Heart right ventricle (tissue), 16 donors: Measurements from ENCODE around the gene IQCF5. TPM values are rescaled to one million over a fixed set of nuclear protein-coding genes. Genes with fewer than 3 reads are reported as not detected.
"Not testable (repeated sequence)": the region's sequence is repeated elsewhere in the genome, so short reads cannot be mapped to it uniquely, and the experiment has no call there.

Source experiments
- ATAC-seq, 8 donors: fragments of 200-7000 bp; cut with Tn5 transposase; one replicate each; pipeline ENCODE4 v1.9.1; 2020; ENCODE audit warnings: mild to moderate bottlenecking in 8 of 8, moderate library complexity in 8 of 8, moderate number of reproducible peaks in 1 of 8
- DNase-seq, 2 donors: peaks; one replicate each; pipeline ENCODE4 v3.0.0-alpha.2; 2020
- H3K27ac ChIP-seq, 10 donors: fragments of 200-600 bp; sonication (generic) in 2 of 10; one replicate each; pipeline versions ENCODE4 v1.5.0 to v1.8.0; 2020 to 2022; ENCODE audit warnings: mild to moderate bottlenecking in 3 of 10
- H3K27me3 ChIP-seq, 7 donors: fragments of 200-600 bp; one replicate each; pipeline ENCODE4 v1.8.0; 2021 to 2022; ENCODE audit warnings: mild to moderate bottlenecking in 2 of 7
- H3K36me3 ChIP-seq, 9 donors: fragments of 200-600 bp; sonication (generic) in 1 of 9; one replicate each; pipeline versions ENCODE4 v1.5.0 to v1.8.0; 2020 to 2022; ENCODE audit warnings: mild to moderate bottlenecking in 2 of 9
- H3K4me1 ChIP-seq, 9 donors: fragments of 200-600 bp; sonication (generic) in 1 of 9; one replicate each; pipeline versions ENCODE4 v1.5.0 to v1.8.0; 2020 to 2022; ENCODE audit warnings: mild to moderate bottlenecking in 4 of 9
- H3K4me3 ChIP-seq, 10 donors: fragments of 200-600 bp; sonication (generic) in 2 of 10; one replicate each; pipeline versions ENCODE4 v1.5.0 to v1.8.0; 2020 to 2022; ENCODE audit warnings: mild to moderate bottlenecking in 7 of 10, moderate library complexity in 2 of 10
- H3K9me3 ChIP-seq, 11 donors: fragments of 200-600 bp in 10 of 11; sonication (generic) in 2 of 11; one replicate each; pipeline versions ENCODE4 v1.5.0 to v1.8.0; 2013 to 2022; ENCODE audit warnings: mild to moderate bottlenecking in 2 of 11, control low read depth in 1 of 11, moderate library complexity in 1 of 11
- WGBS, 2 donors: extraction: QIAGEN DNeasy Blood & Tissue Kit; methylation state at CpG; one replicate each; pipeline ENCODE4 v1.1.7; 2013; ENCODE audit warnings: inconsistent platforms in 1 of 2; 5-methylcytosine and 5-hydroxymethylcytosine counted together
- intact Hi-C, 10 donors: fragments of 100-400 bp; cut with DNase I; formaldehyde crosslinking; loops; one replicate each; pipeline versions ENCODE4 v1.11.1 to v1.14.2; 2022
- polyA plus RNA-seq, 2 donors: library from polyadenylated mRNA; stranded (reverse); fragments of 200-250 nt; gene quantifications; one replicate each; pipeline ENCODE4 v1.2.3, GENCODE V29; 2013
- total RNA-seq, 10 donors: library from RNA; stranded (reverse); fragmentation: NEBNext Ultra II Directional in 3 of 10; extraction: Animal tissue kit (Norgen Biotek cat#: 25700) in 3 of 10; gene quantifications; one replicate each; pipeline versions ENCODE4 v1.2.1 to v1.2.4, GENCODE V29; 2021 to 2023
- TF ChIP-seq, protein P1 (sequence below), 9 donors: fragments of 200-600 bp; sonication (generic) in 2 of 9; IDR thresholded peaks; one replicate each; pipeline versions ENCODE4 v1.5.0 to v1.8.0; 2021 to 2022; ENCODE audit warnings: antibody characterized with exemption in 9 of 9, mild to moderate bottlenecking in 5 of 9, moderate library complexity in 1 of 9
- donor health status: Arrhythmogenic right ventricular cardiomyopathy.
- donor health status: ischemic (EF 13 %, LVEDD 7.1; RV severe dilation, severe dysfunction).
- donor health status: healthy with polysubstance abuse.
- donor health status: DM: no; HTN: yes; CAD: no.
- donor health status: DM: no; HTN: no; CAD: no.
- donor health status: ischemic (EF 25% LVEDD 6.9; RV normal size, moderate dysfunction).
- donor health status: ischemic (EF 25% LVEDD 5.7; RV mildly dilated, moderate dysfunction).
- donor health status: healthy.
- donor health status: DM: yes; HTN: yes; CAD: no.
- donor health status: Ischemic cardiomyopathy.
- donor health status: ischemic (EF 35%, LVEDD 5.7; RV mildly dilated, moderate dysfunction).
- donor health status: nonischemic (EF 11% LVEDD 7.7; RV severe dilation, severe dysfunction).
- donor health status: DM: yes; HTN: yes; CAD: no.
- donor health status: PGD.
- donor health status: ischemic (EF 29% LVEDD 5.4; RV normal size, mild dysfunction).
- donor health status: nonischemic (EF 23%, LVEDD 6.1; RV moderate dilation, normal function).

The IQCF5 gene
- total and polyA plus RNA-seq, 12 donors = not detected

GRCh38 chr3:51904034-51904823 is 28.8 kb upstream of the IQCF5 start:
- TF ChIP-seq, protein P1, sequence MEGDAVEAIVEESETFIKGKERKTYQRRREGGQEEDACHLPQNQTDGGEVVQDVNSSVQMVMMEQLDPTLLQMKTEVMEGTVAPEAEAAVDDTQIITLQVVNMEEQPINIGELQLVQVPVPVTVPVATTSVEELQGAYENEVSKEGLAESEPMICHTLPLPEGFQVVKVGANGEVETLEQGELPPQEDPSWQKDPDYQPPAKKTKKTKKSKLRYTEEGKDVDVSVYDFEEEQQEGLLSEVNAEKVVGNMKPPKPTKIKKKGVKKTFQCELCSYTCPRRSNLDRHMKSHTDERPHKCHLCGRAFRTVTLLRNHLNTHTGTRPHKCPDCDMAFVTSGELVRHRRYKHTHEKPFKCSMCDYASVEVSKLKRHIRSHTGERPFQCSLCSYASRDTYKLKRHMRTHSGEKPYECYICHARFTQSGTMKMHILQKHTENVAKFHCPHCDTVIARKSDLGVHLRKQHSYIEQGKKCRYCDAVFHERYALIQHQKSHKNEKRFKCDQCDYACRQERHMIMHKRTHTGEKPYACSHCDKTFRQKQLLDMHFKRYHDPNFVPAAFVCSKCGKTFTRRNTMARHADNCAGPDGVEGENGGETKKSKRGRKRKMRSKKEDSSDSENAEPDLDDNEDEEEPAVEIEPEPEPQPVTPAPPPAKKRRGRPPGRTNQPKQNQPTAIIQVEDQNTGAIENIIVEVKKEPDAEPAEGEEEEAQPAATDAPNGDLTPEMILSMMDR (IDR thresholded peaks at IDR 0.05) = no peak
- H3K4me1 ChIP-seq = no peaks in the 10 kb centered on the region
- peaks cover 0 to 7% (median 0%) of the 10 kb centered on the region in 11 donors for H3K9me3 ChIP-seq
- no peak for DNase-seq
- WGBS, 2 donors = 84% methylated on average over 2 of the region's 2 CpGs
- intact Hi-C loops = no loop called here
- no peaks in the 10 kb centered on the region for H3K36me3 ChIP-seq
- H3K27ac ChIP-seq = no peak overlapping the region
- peaks cover 0 to 5% (median 0%) of the 10 kb centered on the region in 7 donors for H3K27me3 ChIP-seq
- ATAC-seq = no peak
- H3K4me3 ChIP-seq = no peak overlapping the region

- H3K4me3 ChIP-seq, H3K27me3 ChIP-seq, ATAC-seq, H3K27ac ChIP-seq, intact Hi-C loops, H3K4me1 ChIP-seq, DNase-seq, H3K9me3 ChIP-seq, H3K36me3 ChIP-seq: not testable (repeated sequence)
- 74 to 81% methylated on average over 6 of the region's 7 CpGs for WGBS, 2 donors
Measured at GRCh38 chr3:51902361-51902760, 27.0 kb upstream of the IQCF5 start.

- H3K9me3 ChIP-seq, H3K27ac ChIP-seq, H3K4me3 ChIP-seq, intact Hi-C loops, H3K4me1 ChIP-seq, DNase-seq, ATAC-seq, H3K36me3 ChIP-seq: not testable (repeated sequence)
- peaks cover 0 to 12% (median 3%) of the 10 kb centered on the region in 7 donors for H3K27me3 ChIP-seq
- WGBS, 2 donors = 73 to 77% methylated on average over 7 of the region's 7 CpGs
Measured at GRCh38 chr3:51900043-51900442, 24.6 kb upstream of the IQCF5 start.

GRCh38 chr3:51897391-51897790 is 22.0 kb upstream of the IQCF5 start:
- Histone ChIP-seq H3K36me3 (no peaks in the 10 kb centered on the region), H3K27me3 (peaks cover 0 to 15% (median 3%) of the 10 kb centered on the region in 7 donors), H3K27ac (no peak overlapping the region), H3K4me3 (no peak overlapping the region), H3K4me1 (no peaks in the 10 kb centered on the region), H3K9me3 (no peaks in the 10 kb centered on the region)
- DNase-seq (no peak), ATAC-seq (no peak)
- intact Hi-C loops = no loop called here
- WGBS, 2 donors = 85 to 89% methylated on average over 15 of the region's 15 CpGs
- TF ChIP-seq, protein P1 (IDR thresholded peaks at IDR 0.05) = no peak

DNA sequence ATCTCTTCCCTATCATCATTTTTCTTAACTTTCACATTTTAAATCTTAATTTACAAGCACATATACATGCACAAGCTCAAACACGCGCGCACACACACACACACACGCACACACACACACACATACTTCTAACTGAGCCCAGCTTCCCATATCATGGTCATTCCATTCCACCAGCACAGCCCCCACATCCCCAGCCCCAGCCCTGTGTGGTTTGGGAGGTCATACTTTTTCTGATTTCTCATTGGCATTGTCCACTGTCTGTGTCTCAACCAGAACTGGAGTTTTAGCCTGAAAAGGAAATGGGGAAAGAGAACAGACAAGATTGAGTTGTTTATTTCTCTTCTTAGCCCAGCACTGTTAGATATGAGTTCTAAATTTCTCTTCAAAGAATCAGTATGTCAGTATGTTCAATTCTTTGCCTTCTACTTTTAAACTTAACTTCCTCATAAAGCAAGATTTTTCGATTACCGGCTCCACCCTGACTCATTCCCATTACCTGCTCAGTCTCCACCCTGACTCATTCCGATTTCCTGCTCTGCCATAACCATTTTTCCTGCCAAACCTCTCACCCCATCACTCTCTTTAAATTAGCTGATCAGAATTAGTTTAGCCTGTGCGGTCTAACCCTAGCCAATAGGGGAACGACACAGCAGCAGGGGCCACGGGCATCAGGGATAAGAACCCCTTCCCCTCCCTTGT is 21.4 kb upstream of the IQCF5 start:
- Histone ChIP-seq H3K27me3 (peaks cover 0 to 20% (median 3%) of the 10 kb centered on the region in 7 donors), H3K4me1 (no peaks in the 10 kb centered on the region), H3K9me3 (no peaks in the 10 kb centered on the region), H3K27ac (no peak overlapping the region), H3K4me3 (no peak overlapping the region), H3K36me3 (no peaks in the 10 kb centered on the region)
- DNase-seq = no peak
- TF ChIP-seq, protein P1 (IDR thresholded peaks at IDR 0.05) = no peak
- no peak for ATAC-seq
- WGBS, 2 donors = 94 to 95% methylated on average over 10 of the region's 10 CpGs
- intact Hi-C loops = no loop called here
